NCI-H146 treated with DMSO at 0.1 percent for 48 hours (cell line): ENCODE results near the gene CHAC1.
"Not testable (repeated sequence)": the region's sequence is repeated elsewhere in the genome, so short reads cannot be mapped to it uniquely, and the experiment has no call there.

Source experiments
- DNase-seq: peaks from one replicate; lab custom pipeline; 2025; ENCODE audit not compliant: unreplicated experiment; lab: John Stamatoyannopoulos, UW

The CHAC1 gene

GRCh38 chr15:40955930-40956540 is 2.8 kb downstream of the CHAC1 start:
- no peak for DNase-seq

GRCh38 chr15:40956541-40956982 is 3.3 kb downstream of the CHAC1 start:
- no peak for DNase-seq

- no peak for DNase-seq
Observed at GRCh38 chr15:40957041-40957555, 3.8 kb downstream of the CHAC1 start.

GRCh38 chr15:40957581-40958051 is 4.3 kb downstream of the CHAC1 start:
- DNase-seq = no peak

GRCh38 chr15:40958146-40958545 is 4.9 kb downstream of the CHAC1 start:
- no peak for DNase-seq

GRCh38 chr15:40958723-40959122 is 5.5 kb downstream of the CHAC1 start:
- DNase-seq = no peak

GRCh38 chr15:40959331-40960141 is 6.3 kb downstream of the CHAC1 start:
- DNase-seq = no peak

GRCh38 chr15:40960151-40960885 is 7.0 kb downstream of the CHAC1 start:
- DNase-seq = no peak

- no peak for DNase-seq
Observed at GRCh38 chr15:40960925-40961324, 7.7 kb downstream of the CHAC1 start.

GRCh38 chr15:40961740-40962139 is 8.5 kb downstream of the CHAC1 start:
- DNase-seq = not testable (repeated sequence)

- DNase-seq = not testable (repeated sequence)
Observed at GRCh38 chr15:40962317-40962716, 9.0 kb downstream of the CHAC1 start.

GRCh38 chr15:40963201-40963600 is 9.9 kb downstream of the CHAC1 start:
- no peak for DNase-seq

GRCh38 chr15:40964006-40964405 is 10.7 kb downstream of the CHAC1 start:
- no peak for DNase-seq

GRCh38 chr15:40964634-40965033 is 11.4 kb downstream of the CHAC1 start:
- no peak for DNase-seq

GRCh38 chr15:40968290-40969085 is 15.2 kb downstream of the CHAC1 start:
- no peak for DNase-seq

GRCh38 chr15:40969363-40969762 is 16.1 kb downstream of the CHAC1 start:
- no peak for DNase-seq

GRCh38 chr15:40974879-40975278 is 21.6 kb downstream of the CHAC1 start:
- no peak for DNase-seq

GRCh38 chr15:40976819-40977218 is 23.5 kb downstream of the CHAC1 start:
- no peak for DNase-seq

- no peak for DNase-seq
Observed at GRCh38 chr15:40978141-40978540, 24.9 kb downstream of the CHAC1 start.

- DNase-seq = no peak
Observed at GRCh38 chr15:40978562-40978961, 25.3 kb downstream of the CHAC1 start.

- no peak for DNase-seq
Observed at GRCh38 chr15:40981186-40981585, 27.9 kb downstream of the CHAC1 start.
